Endothelial cell of umbilical vein (primary cell): ENCODE measurements around the gene EDEM2. TPM values are rescaled to one million over a fixed set of nuclear protein-coding genes. Genes with fewer than 3 reads are reported as not detected.

Experiments
- BruUV-seq: library from RNA; stranded (reverse); fragments of 400-500 nt; replicated peaks from 2 replicates; lab custom pipeline; 2021; lab: Mats Ljungman, UMichigan
- CTCF ChIA-PET: fragments of 300-600, 350-600 bp; sonication (Branson Sonifier 250); formaldehyde crosslinking; loops from one replicate; lab custom pipeline; 2021; ENCODE audit warnings: antibody characterized with exemption, inconsistent platforms; lab: Charles Lee
- POLR2A ChIA-PET: fragments of 300-600, 350-600 bp; sonication (Branson Sonifier 250); formaldehyde crosslinking; loops from one replicate; lab custom pipeline; 2021; ENCODE audit warnings: antibody characterized with exemption, inconsistent platforms; lab: Charles Lee
- DNase-seq: peaks from one replicate; pipeline ENCODE4 v3.0.0-alpha.2; 2011; ENCODE audit warnings: low read depth, low spot score
- FAIRE-seq: peaks from 2 replicates; lab custom pipeline; 2011; peaks lifted over from hg19 to GRCh38; lab: Jason Lieb, UNC
- H2AFZ ChIP-seq: 2 replicates; pipeline ENCODE4 v1.6.0; 2012; ENCODE audit warnings: low read depth, low read length, control low read depth, inconsistent platforms
- H3K27ac ChIP-seq: 2 replicates; pipeline ENCODE4 v1.5.1; 2011; ENCODE audit warnings: low read depth, mild to moderate bottlenecking, control low read depth, low read length, moderate library complexity; ENCODE audit not compliant: insufficient read depth
- H3K27me3 ChIP-seq, 2 experiments: 2 replicates each; pipeline versions ENCODE4 v1.6.0 to v1.6.1; 2011; ENCODE audit warnings: low read length in 2 of 2, mixed read lengths in 1 of 2; ENCODE audit not compliant: control insufficient read depth in 2 of 2, insufficient read depth in 2 of 2
- H3K36me3 ChIP-seq, 2 experiments: 2 replicates in 1 of 2; 3 replicates in 1 of 2; pipeline ENCODE4 v1.5.1; 2011; ENCODE audit warnings: low read length in 2 of 2, mild to moderate bottlenecking in 1 of 2, moderate library complexity in 1 of 2; ENCODE audit not compliant: control insufficient read depth in 2 of 2, insufficient read depth in 2 of 2; ENCODE audit errors: extremely low read depth in 1 of 2
- H3K4me1 ChIP-seq: 3 replicates; pipeline ENCODE4 v1.5.1; 2011; ENCODE audit warnings: mild to moderate bottlenecking, low read length; ENCODE audit not compliant: control insufficient read depth, insufficient read depth; ENCODE audit errors: extremely low read depth
- H3K4me2 ChIP-seq: 2 replicates; pipeline ENCODE4 v1.6.1; 2011; ENCODE audit warnings: low read length, control low read depth, mixed read lengths; ENCODE audit not compliant: insufficient read depth
- H3K4me3 ChIP-seq, 3 experiments: fragments of 200-600 bp in 1 of 3; sonication (generic), shearing (Covaris generic) in 1 of 3; replicated peaks in 1 of 3; 2 replicates each; pipeline ENCODE4 v1.5.1; 2011 to 2016; ENCODE audit warnings: control low read depth in 3 of 3, low read length in 3 of 3, mild to moderate bottlenecking in 2 of 3, inconsistent platforms in 1 of 3, low read depth in 1 of 3, moderate library complexity in 1 of 3; ENCODE audit not compliant: insufficient read depth in 1 of 3
- H3K79me2 ChIP-seq: 2 replicates; pipeline ENCODE4 v1.6.0; 2012; ENCODE audit warnings: low read length, inconsistent platforms; ENCODE audit not compliant: control insufficient read depth, insufficient read depth
- H3K9ac ChIP-seq: replicated peaks from 2 replicates; pipeline ENCODE3; 2011; ENCODE audit warnings: low read length, control low read depth; ENCODE audit not compliant: insufficient read depth; ENCODE audit errors: extremely low read depth
- H3K9me1 ChIP-seq: replicated peaks from 3 replicates; pipeline ENCODE4 v1.6.0; 2011; ENCODE audit warnings: mild to moderate bottlenecking, low read length; ENCODE audit not compliant: control insufficient read depth, insufficient read depth; ENCODE audit errors: extremely low read depth
- H3K9me3 ChIP-seq: replicated peaks from 2 replicates; pipeline ENCODE4 v1.5.1; 2012; ENCODE audit warnings: low read length, inconsistent platforms; ENCODE audit not compliant: control insufficient read depth, insufficient read depth
- H4K20me1 ChIP-seq: replicated peaks from 2 replicates; pipeline ENCODE3; 2011; ENCODE audit warnings: mild to moderate bottlenecking, low read length; ENCODE audit not compliant: control insufficient read depth, insufficient read depth; ENCODE audit errors: extremely low read depth
- EZH2 ChIP-seq: IDR thresholded peaks from 2 replicates; pipeline ENCODE4 v1.6.1; 2012; ENCODE audit warnings: borderline replicate concordance, low read depth, mild to moderate bottlenecking, moderate library complexity, low read length, inconsistent platforms; ENCODE audit not compliant: severe bottlenecking
- FOS ChIP-seq: IDR thresholded peaks from 2 replicates; pipeline ENCODE4 v1.6.1; 2011; ENCODE audit warnings: mild to moderate bottlenecking, low read length, moderate library complexity, borderline replicate concordance; ENCODE audit not compliant: insufficient read depth
- GATA2 ChIP-seq: IDR thresholded peaks from 2 replicates; pipeline ENCODE4 v1.7.0; 2011; ENCODE audit warnings: low read depth, mild to moderate bottlenecking, moderate library complexity, mixed read lengths, low read length; ENCODE audit not compliant: insufficient read length, insufficient read depth
- JUN ChIP-seq: IDR thresholded peaks from 2 replicates; pipeline ENCODE4 v1.6.1; 2011; ENCODE audit warnings: borderline replicate concordance, low read depth; ENCODE audit not compliant: insufficient read length, insufficient read depth
- MYC ChIP-seq: IDR thresholded peaks from one replicate; pipeline ENCODE4 v1.6.1; 2011; ENCODE audit warnings: mild to moderate bottlenecking, low read depth, low read length
- POLR2A ChIP-seq: IDR thresholded peaks from 2 replicates; pipeline ENCODE4 v1.6.1; 2012; ENCODE audit warnings: low read depth, mild to moderate bottlenecking, control low read depth, low read length
- POLR2AphosphoS5 ChIP-seq: IDR thresholded peaks from 2 replicates; pipeline ENCODE4 v1.6.1; 2012; ENCODE audit warnings: low read depth, mild to moderate bottlenecking, control low read depth, low read length, moderate library complexity; ENCODE audit not compliant: insufficient read depth
- dilution Hi-C: fragments of 300-500 bp; cut with MboI; formaldehyde crosslinking; loops from one replicate; pipeline ENCODE4 v1.15.0; 2019; ENCODE audit warnings: low sequenced_read_pairs; ENCODE audit not compliant: extremely low pct_ligation_motif_present
- intact Hi-C: fragments of 100-400 bp; cut with micrococcal nuclease; formaldehyde crosslinking; loops from one replicate; pipeline ENCODE4 v1.10.0; 2022
- polyA plus RNA-seq, 4 experiments: library from polyadenylated mRNA; depleted of rRNA in 3 of 4; stranded (reverse) in 3 of 4; unstranded in 1 of 4; fragments of >200 nt; gene quantifications; 2 replicates each; pipeline versions ENCODE4 v1.2.1 to v1.2.3, GENCODE V29; 2011 to 2012; ENCODE audit warnings: missing spikeins in 1 of 4
- total RNA-seq: library from RNA; stranded (reverse); gene quantifications from 2 replicates; pipeline ENCODE4 v1.2.3, GENCODE V29; 2021
- TF ChIP-seq, protein P1 (sequence below): IDR thresholded peaks from 2 replicates; pipeline ENCODE4 v1.6.1; 2011; ENCODE audit not compliant: insufficient read depth, insufficient read length

Gene EDEM2
- total and polyA plus RNA-seq, 2 donors (not counting 3 experiments of a cell fraction or from before 2014, with no cell fraction given) = 29.1 to 39.5 TPM

DNA sequence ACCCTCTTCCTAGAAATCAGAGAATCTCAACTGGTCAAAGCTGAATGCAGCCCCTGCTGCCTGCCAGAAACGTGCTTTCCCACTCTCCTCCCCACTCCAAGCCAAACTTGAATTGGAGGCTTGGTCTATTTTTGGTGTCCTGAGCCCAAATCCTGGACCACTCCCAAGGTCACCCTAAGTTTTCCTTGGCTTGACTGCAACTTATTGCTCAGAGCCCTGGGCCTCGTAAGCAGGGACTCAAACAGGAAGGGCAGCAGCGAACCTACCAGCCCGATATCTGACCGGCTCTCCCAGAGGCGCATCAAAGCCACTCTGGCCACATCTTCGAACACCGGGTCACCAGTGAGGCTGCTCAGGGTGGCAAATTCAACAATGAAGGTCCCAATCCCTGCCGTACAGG is 12.7 kb downstream of the EDEM2 start:
- Histone ChIP-seq H4K20me1 (no peaks in the 10 kb centered on the region), H2AFZ (peak overlapping the region; percentile 7), H3K27ac (peak overlapping the region; percentile 97), H3K9me3 (no peaks in the 10 kb centered on the region), H3K36me3 (peaks cover 9 to 16% of the 10 kb centered on the region in 2 experiments), H3K9ac (peak overlapping the region; percentile 53), H3K9me1 (no peaks in the 10 kb centered on the region), H3K79me2 (no peaks in the 10 kb centered on the region), H3K4me3 (peak overlapping the region in 1 of 3 experiments; percentile 2), H3K27me3 (no peaks in the 10 kb centered on the region), H3K4me2 (peak overlapping the region; percentile 51), H3K4me1 (peaks cover 43% of the 10 kb centered on the region)
- DNase-seq (peak; percentile 59), FAIRE-seq (no peak)
- TF ChIP-seq MYC (no peak), POLR2AphosphoS5 (no peak), JUN (no peak), FOS (no peak), GATA2 (no peak), POLR2A (no peak), EZH2 (no peak)
- ChIA-PET CTCF (interaction anchor here (1.0 to 4.8 kb wide), 4 partner anchors 10 to 74 kb away, joined by 4 to 59 read pairs (median 4); no protein-coding TSS in a partner anchor), POLR2A (no interaction called here)
- dilution Hi-C loops = no loop called here
- no TSS peak for BruUV-seq
- intact Hi-C loops = no loop called here

DNA sequence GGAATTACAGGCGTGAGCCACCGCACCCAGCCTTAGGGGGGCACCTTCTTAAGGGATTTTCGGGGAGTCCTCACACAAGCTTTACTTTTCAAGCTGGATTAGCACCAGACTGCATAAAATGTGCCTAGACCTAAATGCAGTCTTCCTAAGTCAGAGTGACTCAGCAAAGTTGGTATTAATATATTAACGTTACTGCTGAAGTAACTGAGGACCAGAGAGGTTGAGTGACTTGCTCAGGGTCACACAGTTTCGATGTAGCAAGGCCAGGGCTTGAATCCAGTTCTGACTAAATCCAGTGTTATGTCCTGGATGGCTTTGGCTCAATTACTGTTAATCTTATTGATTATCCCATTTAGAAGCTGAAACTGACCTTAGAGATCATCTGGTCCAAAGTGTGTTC is 13.4 kb downstream of the EDEM2 start:
- CTCF ChIA-PET = interaction anchor here (1.0 to 4.8 kb wide), 4 partner anchors 11 to 74 kb away, joined by 4 to 59 read pairs (median 4); no protein-coding TSS in a partner anchor
- H3K9me3 ChIP-seq = no peaks in the 10 kb centered on the region
- H3K27me3 ChIP-seq = no peaks in the 10 kb centered on the region
- H3K4me2 ChIP-seq = no peak overlapping the region
- no peak overlapping the region for H2AFZ ChIP-seq
- H3K9ac ChIP-seq = no peak overlapping the region
- POLR2A ChIA-PET = no interaction called here
- dilution Hi-C loops (no loop called here), intact Hi-C loops (no loop called here)
- no peaks in the 10 kb centered on the region for H4K20me1 ChIP-seq
- DNase-seq (no peak), FAIRE-seq (no peak)
- TF ChIP-seq EZH2 (no peak), FOS (no peak), POLR2AphosphoS5 (no peak), POLR2A (no peak), JUN (no peak), MYC (no peak)
- TF ChIP-seq, protein P1, sequence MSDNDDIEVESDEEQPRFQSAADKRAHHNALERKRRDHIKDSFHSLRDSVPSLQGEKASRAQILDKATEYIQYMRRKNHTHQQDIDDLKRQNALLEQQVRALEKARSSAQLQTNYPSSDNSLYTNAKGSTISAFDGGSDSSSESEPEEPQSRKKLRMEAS = no peak
- no peak overlapping the region for H3K4me3 ChIP-seq
- no peaks in the 10 kb centered on the region for H3K9me1 ChIP-seq
- H3K36me3 ChIP-seq = peaks cover 9 to 16% of the 10 kb centered on the region in 2 experiments
- peak overlapping the region; percentile 97 for H3K27ac ChIP-seq
- peaks cover 49% of the 10 kb centered on the region for H3K4me1 ChIP-seq
- no peaks in the 10 kb centered on the region for H3K79me2 ChIP-seq
- no TSS peak for BruUV-seq
